Globus pallidus (tissue), 1 donor: ENCODE measurements around the gene HES7.

ENCODE experiments used
- DNase-seq: peaks from one replicate; pipeline ENCODE4 v3.0.0-alpha.2; 2015; ENCODE audit warnings: low spot score

The HES7 gene

GRCh38 chr17:8142887-8143580 lies 19.1 kb upstream of the HES7 start:
- DNase-seq: no peak

GRCh38 chr17:8142158-8142886 lies 18.4 kb upstream of the HES7 start:
- no peak for DNase-seq

GRCh38 chr17:8141741-8142140 lies 17.8 kb upstream of the HES7 start:
- no peak for DNase-seq

GRCh38 chr17:8141045-8141444 lies 17.1 kb upstream of the HES7 start:
- DNase-seq: no peak

GRCh38 chr17:8140065-8141029 lies 16.4 kb upstream of the HES7 start:
- no peak for DNase-seq

GRCh38 chr17:8138672-8139371 lies 14.9 kb upstream of the HES7 start:
- peak; percentile 90 for DNase-seq

GRCh38 chr17:8138374-8138671 lies 14.4 kb upstream of the HES7 start:
- no peak for DNase-seq

- no peak for DNase-seq
Observed at GRCh38 chr17:8137645-8138373, 13.9 kb upstream of the HES7 start.

- DNase-seq: no peak
Observed at GRCh38 chr17:8133941-8134340, 10.0 kb upstream of the HES7 start.

- DNase-seq: no peak
Observed at GRCh38 chr17:8133399-8133798, 9.5 kb upstream of the HES7 start.

GRCh38 chr17:8131844-8132441 lies 8.0 kb upstream of the HES7 start:
- no peak for DNase-seq

- DNase-seq: no peak
Observed at GRCh38 chr17:8128125-8128784, 4.3 kb upstream of the HES7 start.

- DNase-seq: no peak
Observed at GRCh38 chr17:8126491-8127066, 2.7 kb upstream of the HES7 start.

GRCh38 chr17:8125947-8126490 lies 2.1 kb upstream of the HES7 start:
- DNase-seq: no peak

- DNase-seq: peak; percentile 77
Observed at GRCh38 chr17:8125154-8125946, 1.4 kb upstream of the HES7 start.

GRCh38 chr17:8124350-8125153 lies 646 bp upstream of the HES7 start:
- DNase-seq: no peak

- no peak for DNase-seq
Observed at GRCh38 chr17:8122924-8123694, 797 bp downstream of the HES7 start.
